ENCODE results near the gene SMIM1. TPM values are rescaled to one million over a fixed set of nuclear protein-coding genes. Genes with fewer than 3 reads are reported as not detected.
A peak's percentile ranks its signal among the peaks of the same experiment; 100 is the strongest.

SMIM1 gene
- total RNA-seq, 2 donors from 2014 or later: 25.4 to 35.9 TPM

DNA sequence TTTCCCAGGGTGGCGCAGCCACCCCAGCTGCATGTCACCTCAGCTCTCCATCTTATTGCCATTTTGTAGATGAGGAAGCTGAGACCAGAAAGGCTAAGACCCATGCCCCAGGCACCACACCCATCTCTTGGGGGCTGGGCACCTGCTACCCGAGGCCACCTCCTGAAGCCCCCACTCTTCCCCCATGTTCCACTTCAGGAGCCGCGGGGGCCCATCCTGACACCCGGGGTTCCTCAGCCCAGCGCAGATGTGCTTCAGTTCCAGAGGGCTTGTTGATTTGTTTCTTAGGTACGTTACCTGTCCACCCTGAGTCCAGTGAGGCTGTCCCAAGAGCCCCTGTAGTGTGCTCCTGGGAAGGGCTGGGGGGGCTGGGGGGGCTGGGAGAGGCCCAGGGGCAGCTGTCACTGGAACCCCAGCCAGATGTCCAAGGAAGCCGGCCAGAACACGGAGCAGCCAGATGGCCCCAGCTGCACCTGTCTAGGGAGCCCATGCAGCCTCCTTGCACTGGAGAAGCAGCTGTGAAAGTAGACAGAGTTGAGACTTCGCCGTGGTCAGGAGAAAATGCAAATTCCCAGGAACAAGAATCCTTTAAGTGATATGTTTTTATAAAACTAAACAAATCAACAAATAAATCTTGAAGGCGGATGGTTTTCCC, 37.4 kb upstream of the SMIM1 start:
- ATAC-seq (no peak), DNase-seq (no peak)
- intact Hi-C loops (cut with DNase I): no loop called here

DNA sequence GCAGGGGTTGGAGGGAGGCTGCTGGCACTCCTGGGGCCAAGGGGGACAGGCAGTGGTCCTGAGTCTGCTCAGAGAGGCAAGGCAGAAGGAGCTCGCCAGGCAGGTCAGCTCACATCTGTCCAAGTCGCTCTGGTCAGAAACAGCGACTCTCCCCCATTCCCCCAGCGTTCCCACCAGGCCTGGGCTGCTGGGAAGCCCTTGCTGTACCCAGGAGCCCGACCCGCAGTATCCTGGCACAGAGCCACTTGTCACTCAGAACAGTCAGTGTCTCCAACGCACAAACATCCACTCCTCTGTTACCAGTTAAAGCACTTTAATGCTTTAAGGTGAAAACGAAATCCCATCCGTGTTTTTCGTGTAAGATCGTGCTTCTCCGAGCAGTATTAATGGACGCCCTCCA, 36.9 kb upstream of the SMIM1 start:
- ATAC-seq (no peak), DNase-seq (no peak)
- intact Hi-C loops (cut with DNase I): no loop called here

DNA sequence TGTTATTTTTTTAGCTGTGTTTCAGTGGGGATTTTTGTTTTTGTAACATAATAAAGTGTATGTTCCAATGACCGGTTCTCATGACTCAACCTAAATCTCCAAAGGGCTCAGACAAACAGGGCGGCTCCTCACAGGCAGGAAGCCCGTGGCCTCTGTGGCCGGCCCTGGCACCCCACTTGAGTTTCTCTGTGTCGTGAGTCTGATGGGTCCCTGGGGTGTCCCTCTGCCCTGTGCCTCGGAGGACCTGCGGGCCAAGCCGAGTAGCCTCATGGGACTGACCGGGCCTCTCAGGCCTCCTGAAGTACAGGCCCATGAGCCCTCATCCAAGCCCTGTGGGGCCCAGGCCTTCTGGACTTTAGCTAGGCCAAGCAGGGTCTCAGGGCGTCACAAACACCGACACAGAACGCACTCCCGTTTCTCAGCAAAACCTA, 36.4 kb upstream of the SMIM1 start:
- ATAC-seq (peak in 1 of 2 donors; percentile 25), DNase-seq (no peak)
- intact Hi-C loops (cut with DNase I): no loop called here

DNA sequence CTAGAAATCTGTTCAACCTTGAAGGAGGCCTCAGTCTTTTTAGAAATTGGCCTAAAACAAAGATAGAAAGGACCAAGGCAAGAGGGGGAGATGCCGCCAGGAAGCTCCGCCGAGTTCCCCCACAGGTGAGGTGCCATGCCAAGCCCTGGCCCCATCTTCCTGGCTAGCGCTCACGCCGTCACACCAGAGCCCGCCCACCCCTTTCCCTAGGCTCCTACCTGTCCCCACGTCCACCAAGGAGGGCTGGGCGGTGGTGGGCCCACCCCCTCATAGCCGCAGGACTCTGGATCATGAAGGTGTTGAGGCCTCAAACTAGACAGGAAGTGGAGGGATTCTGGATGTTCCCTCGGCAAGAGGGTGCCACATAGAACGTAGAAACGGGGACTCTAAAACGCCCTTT, 35.8 kb upstream of the SMIM1 start:
- DNase-seq (no peak), ATAC-seq (no peak)
- intact Hi-C loops (cut with DNase I): no loop called here

DNA sequence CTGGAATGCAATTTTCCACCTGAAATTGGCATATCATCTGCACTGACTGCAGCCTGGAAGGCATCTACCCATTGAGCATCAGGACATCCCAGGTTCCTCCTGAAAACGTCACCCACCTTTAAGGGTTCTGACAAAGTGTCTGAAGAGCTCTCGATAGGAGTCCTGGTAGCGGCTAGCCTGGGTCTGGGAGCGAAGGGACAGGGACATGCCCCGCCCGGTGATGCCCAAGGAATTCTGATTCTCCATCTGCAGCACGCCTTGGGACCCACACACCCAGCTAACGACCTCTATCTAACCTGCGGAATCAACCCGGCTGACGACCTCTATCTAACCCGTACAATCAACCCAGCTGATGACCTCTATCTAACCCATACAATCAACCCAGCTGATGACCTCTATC, 33.6 kb upstream of the SMIM1 start:
- DNase-seq (no peak), ATAC-seq (no peak)
- intact Hi-C loops (cut with DNase I): no loop called here

DNA sequence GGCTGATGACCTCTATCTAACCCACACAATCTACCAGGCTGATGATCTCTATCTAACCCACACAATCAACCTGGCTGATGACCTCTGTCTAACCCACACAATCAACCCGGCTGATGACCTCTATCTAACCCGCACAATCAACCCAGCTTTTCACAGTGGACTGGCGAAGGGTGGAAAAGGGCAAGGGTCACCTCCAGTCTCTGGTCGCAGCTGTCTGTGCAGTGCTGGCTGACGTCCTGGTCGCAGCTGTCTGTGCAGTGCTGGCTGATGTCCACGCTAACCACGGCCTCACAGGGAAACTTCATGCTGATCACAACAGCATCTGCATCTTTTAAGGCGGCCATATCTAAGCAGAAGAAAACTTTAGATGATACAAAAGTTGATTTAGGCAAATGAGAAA, 32.5 kb upstream of the SMIM1 start:
- DNase-seq (no peak), ATAC-seq (no peak)
- intact Hi-C loops (cut with DNase I): no loop called here

DNA sequence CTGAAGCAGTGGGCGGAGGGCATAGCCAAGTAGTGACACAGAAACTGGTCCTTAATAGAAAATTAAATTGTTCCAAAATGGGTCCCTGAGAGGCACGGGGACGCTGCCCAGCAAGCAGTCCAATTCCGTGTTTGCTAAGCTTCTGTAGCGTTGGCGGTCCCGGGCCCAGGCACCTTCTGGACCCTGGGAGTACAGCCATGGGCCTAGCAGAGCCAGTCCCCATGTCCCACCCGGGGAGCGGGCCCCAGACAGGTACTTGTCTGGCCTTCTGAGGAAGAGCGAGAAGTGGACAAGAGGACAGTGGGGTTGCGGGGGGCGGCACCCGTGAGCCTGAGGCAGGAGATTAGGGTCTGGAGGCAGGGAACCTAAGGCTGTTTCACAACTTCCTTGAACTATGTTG, 31.8 kb upstream of the SMIM1 start:
- ATAC-seq: no peak
- DNase-seq: no peak
- intact Hi-C loops (cut with DNase I): no loop called here

DNA sequence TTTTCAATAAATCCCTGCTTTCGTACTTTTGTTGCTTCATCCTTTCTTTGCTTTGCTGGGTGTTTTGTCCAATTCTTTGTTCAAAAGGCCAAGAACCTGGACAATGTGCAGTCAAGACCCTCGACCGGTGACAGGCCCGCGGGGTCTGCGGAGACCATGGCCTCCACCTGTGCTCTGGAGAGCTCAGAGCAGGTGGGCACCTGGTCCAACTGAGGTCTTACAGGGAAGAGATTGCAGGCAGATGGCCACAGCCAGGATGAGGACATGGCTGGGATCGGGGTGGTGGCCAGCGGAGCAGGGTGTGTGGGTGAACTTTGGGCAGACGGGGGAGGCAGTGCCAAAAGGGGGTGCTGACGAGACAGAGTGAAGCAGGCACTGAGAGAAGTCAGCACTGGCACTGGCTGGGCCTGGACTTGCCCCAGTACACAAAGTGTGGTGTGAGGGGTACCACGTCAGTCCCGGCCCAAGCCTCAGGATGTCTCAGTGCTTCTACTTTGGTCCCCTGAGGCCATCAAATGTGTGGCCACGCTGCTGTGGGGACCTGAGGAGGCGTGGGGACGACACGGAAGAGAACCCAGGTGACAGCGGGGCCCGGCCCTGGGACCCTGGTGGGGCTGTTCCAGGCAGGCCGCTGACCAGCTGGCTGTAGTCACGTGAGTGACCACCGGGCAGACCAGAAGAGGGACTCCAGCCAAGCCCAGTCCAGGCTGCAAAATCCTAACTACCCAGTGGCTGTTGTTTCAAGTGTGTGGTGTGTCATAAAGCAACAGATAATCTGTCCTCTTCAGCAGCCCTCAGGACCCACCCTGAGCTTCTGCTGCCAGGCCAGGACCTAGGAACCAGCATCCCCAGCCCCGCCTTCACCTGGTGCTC, 30.7 kb upstream of the SMIM1 start:
- no peak for DNase-seq
- ATAC-seq: no peak
- intact Hi-C loops (cut with DNase I): no loop called here

DNA sequence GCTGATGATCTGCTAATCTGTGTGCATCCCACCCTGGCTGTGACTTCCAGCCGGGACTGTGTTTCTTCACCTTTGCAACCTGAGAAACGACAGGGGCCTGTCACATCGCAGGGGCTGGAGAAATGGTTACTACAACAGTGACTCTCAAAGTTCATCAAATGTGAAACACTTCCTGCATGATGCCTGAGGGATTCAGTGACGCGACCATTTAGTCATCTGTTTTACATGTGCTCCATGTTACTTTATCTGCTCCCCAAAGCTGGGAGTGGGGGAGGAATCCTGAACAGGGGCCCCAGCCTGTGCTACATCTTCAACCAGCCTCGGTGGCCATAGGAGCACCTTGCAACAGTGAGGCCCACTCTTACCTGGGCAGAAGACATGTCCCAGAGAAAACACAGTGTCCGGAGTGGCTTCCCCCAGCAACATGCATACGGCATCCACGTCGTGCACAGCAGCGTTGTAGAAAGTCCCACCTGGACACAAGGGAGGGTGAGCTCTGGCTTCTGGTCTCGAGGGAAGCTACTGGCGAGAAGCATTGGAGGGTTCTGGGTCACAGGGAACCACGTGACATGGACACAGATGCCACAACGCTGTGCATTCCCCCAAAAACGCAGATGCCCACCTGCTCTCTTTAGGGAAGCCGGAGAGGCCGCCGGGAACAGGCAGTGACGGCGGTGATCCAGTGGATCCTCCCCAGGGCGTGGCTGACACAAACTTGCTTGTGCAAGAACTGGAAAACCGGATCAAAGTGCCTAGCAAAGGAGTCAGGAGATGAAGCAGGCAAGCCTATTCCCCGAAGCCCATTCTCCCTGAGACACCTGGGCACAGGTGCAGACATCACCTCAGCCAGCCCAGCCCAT, 29.9 kb upstream of the SMIM1 start:
- ATAC-seq: no peak

DNA sequence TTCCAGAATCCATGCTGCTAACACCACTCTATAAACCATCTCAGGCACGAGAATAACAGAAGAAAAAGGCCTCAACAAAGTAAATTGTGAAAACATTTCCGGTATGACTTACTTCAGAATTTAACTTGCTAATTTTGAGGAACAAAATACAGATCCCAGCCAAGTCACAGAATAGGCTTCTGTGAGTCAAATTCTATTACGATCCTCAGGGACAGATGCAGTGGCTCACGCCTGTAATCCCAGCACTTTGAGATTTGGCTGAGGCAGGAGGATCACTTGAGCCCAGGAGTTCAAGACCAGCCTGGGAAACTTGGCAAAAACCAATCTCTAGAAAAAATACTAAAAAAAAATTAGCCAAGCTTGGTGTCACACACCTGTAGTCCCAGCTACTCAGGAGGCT, 29.1 kb upstream of the SMIM1 start:
- ATAC-seq (no peak), DNase-seq (no peak)
- intact Hi-C loops (cut with DNase I): no loop called here

More for the DNA sequence above, 29.9 kb upstream of the SMIM1 start:
- intact Hi-C loops (cut with DNase I): no loop called here
- no peak for DNase-seq

DNA sequence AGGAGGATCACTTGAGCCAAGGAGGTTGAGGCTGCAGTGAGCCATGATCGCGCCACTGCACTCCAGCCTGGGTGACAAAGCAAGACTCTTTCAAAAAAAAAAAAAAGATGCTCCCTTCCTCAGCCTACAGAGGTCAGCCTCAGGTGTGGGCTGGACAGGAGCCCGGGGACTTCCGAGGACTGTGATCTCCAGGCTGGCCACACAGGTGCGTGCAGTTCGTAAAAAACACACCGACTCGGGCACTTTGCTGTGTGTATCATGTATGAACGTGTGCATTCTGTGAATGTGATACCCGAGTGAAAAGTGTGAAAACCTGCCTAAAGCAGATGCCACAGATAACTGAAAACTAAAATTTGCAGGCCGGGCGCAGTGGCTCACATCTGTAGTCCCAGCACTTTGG, 28.7 kb upstream of the SMIM1 start:
- DNase-seq: no peak

DNA sequence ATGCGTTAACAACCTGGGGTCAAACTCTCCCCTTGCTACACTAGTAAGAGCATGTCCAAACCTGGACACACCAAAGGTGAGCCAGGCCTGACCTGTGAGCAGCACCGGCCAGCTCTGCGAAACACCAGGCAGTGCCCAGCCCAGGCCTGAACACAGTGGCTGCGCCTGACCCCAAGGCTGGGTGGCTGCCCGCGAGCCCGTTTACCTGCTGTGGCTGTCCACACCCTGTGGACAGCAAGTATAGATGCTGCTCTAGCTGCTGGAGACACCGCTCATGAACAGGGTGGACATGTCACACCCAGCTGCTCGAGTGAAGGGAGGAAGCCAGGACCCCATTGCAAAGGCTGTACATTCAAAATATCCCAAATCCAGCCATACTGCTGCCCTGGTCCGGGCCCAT, 27.9 kb upstream of the SMIM1 start:
- DNase-seq: no peak

More for the DNA sequence above, 28.7 kb upstream of the SMIM1 start:
- no peak for ATAC-seq
- intact Hi-C loops (cut with DNase I): no loop called here

DNA sequence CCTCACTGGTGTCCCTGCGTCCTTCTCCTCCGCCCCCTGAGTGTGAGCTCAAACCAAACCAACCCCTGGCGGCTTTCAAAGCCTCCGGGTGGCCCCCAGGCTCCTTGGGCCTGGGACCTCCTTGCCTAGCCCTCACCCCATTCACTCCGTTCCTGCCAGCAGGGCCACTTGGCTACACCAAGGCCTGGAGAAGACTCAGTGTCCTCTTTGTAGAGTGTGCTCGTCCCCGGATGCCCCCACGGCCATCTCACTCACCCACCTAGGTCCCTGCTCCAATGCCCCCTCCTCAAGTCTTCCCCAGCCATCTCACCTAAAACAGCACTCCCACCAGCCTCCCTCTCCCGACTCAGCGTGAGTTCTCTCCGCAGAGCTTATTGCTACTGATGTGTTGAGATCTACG, 27.5 kb upstream of the SMIM1 start:
- DNase-seq (no peak), ATAC-seq (no peak)
- intact Hi-C loops (cut with DNase I): no loop called here

More for the DNA sequence above, 27.9 kb upstream of the SMIM1 start:
- intact Hi-C loops (cut with DNase I): no loop called here
- no peak for ATAC-seq

DNA sequence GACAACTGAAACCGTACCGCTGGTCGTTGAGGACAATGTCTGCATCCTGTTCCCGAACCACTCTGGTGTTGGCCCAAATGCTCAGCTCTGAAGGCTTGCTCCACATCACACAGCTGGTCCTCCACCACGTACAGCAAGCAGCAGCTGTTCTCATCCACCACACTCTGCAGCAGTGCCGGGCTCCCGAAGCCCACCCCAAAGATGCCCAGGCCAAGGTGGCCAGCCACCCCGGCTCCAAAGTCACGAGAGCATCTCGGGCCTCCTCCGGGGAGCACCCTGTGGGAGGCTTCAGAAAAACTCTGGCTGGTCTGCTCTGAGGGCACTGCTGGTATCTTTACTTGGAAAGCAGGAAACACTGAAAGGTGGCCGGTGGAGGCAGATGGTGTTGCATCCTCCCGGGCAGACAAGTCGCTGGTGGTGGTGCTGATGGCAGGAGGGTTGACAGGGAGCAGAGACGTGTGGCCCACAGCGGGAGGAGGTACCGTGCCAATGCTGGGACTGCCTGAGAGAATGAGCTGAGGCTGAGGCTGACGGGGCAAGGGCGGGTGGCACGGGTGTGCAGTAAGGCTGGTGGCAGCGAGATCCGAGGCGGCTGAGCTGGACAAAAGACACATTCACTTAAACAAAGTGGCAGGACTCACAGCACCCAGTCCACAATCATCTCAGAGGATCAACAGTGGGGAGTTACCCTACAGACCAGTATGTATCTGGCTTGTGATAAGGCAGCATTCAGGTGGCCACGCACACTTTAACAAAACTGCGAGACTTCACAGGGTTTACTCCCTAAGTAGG, 26.8 kb upstream of the SMIM1 start:
- ATAC-seq: no peak
- intact Hi-C loops (cut with DNase I): no loop called here
- no peak for DNase-seq

DNA sequence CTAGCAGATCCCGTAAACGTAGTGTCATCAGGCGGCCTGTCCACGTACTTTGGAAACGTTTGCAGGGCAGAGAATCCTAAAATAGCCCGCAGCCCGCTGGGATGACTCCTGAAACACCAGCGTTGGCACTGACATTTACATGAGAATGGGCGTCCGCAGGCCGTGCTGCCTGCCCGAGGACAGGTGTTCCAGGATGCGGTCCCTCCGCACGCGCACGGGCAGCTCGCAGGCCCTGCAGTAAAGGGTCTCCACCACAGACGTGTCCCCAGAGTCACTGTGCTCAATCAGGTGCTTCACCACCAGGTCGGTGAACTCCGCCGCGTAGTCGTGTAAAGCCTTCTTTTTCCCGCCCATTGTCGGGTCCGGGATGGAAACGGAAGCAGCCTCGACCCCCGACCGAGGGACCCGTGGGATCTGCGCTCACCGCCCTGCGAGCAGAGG, 26.1 kb upstream of the SMIM1 start:
- peak; percentile 7 to 28 for ATAC-seq
- intact Hi-C loops (cut with DNase I): no loop called here
- no peak for DNase-seq

DNA sequence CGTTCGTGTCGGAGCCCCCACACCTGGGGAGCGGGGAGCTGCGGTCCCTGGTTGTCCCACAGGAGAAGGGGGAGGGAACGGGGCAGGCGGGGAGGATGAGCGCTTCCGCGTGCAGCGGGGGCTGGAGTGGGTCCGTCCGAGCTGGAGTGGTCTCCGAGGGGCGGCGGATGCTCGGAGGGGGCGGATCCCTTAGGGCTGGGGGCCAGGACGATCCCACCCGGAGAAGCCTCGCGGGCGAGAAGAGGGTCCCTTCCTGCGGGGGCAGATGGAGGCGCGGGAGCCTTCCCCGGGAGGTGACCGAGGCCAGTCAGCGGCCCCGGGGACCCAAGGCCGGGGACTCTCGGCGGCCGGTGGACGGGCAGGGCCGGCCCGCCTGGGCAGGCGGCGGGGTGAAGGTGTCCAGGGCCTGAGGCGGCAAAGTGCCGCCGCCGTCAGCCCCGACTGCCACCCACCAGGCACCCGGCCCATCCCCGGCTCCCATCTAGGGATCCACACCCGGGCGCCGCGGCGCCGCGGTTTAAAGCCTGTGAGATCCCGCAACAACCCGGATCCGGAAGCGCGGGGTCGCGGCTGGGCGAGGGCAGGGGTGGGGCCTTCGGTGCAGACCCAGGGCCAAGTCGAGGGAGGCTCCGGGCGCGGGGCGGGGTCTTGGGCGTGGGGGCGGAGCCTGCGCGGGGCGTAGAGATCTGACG, 25.6 kb upstream of the SMIM1 start:
- intact Hi-C loops (cut with DNase I): no loop called here
- ATAC-seq (peak; percentile 98 to 99), DNase-seq (peak; percentile 92)

DNA sequence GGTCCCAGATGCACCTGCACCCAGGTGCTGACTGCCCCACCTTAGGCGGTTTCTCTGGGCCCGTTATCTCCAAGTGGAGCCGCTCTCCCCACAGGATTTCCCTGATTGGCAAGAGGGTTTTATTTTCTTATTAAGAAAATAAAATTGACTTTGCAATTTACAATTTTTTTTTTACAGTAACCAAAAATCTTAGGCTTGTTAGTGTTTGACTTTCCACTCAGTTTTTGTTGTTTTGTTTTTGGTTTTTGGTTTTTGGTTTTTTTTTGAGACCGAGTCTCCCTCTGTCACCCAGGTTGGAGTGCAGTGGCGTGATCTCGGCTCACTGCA, 25.1 kb upstream of the SMIM1 start:
- no peak for ATAC-seq
- intact Hi-C loops (cut with DNase I): no loop called here
- no peak for DNase-seq

DNA sequence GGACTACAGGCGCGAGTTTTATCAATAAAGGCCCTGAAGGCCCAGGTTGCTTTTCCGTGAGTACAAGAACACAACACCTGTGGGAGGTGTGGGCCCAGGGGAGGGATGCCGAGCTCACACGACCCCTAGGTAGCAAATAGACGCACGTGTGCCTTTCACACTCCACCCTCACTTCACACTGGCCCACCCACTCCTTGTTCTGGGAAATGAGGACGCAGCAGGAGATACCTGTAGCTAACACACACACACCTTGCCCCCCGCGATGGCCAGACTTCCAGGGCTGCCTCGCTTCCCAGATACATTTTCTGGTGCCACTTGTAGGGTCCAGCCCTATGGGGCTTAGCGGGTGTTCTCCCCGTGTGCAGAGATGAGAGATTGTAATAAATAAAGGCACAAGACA, 24.6 kb upstream of the SMIM1 start:
- intact Hi-C loops (cut with DNase I): no loop called here
- DNase-seq: no peak
- no peak for ATAC-seq

All from left cardiac atrium (tissue), 4 donors.